Transverse colon (tissue), 4 donors: ENCODE results near the gene MMP23B.

ENCODE experiments used
- CTCF ChIP-seq, 5 experiments: fragments of 200-600 bp in 3 of 5; fragments of 450-650 bp in 2 of 5; sonication (generic) in 3 of 5; IDR thresholded peaks; 1 replicate in 2 of 5; 2 replicates in 3 of 5; pipeline ENCODE4 v1.5.1; 2016 to 2017; ENCODE audit warnings: antibody characterized with exemption in 5 of 5, inconsistent platforms in 3 of 5, mild to moderate bottlenecking in 2 of 5, moderate library complexity in 1 of 5
- EP300 ChIP-seq: sonication (generic); formaldehyde crosslinking; IDR thresholded peaks from one replicate; pipeline ENCODE4 v1.6.1; 2017; ENCODE audit warnings: antibody characterized with exemption, low read depth
- POLR2A ChIP-seq: fragments of 450-650 bp; IDR thresholded peaks from one replicate; pipeline ENCODE4 v1.6.1; 2016; ENCODE audit warnings: antibody characterized with exemption, mild to moderate bottlenecking, moderate library complexity
- POLR2AphosphoS5 ChIP-seq, 3 donors: sonication (generic); formaldehyde crosslinking; IDR thresholded peaks; one replicate each; pipeline ENCODE4 v1.6.1; 2016; ENCODE audit warnings: antibody characterized with exemption in 3 of 3

GRCh38 chr1:1596493-1597274 lies 35.3 kb upstream of the MMP23B start:
- TF ChIP-seq CTCF (IDR thresholded peaks at IDR 0.05) (no peak), POLR2A (no peak), POLR2AphosphoS5 (IDR thresholded peaks at IDR 0.05) (no peak), EP300 (no peak)
